ENCODE data around the gene KIAA0319L. TPM values are rescaled to one million over a fixed set of nuclear protein-coding genes. Genes with fewer than 3 reads are reported as not detected.

KIAA0319L gene
- total RNA-seq, 1 experiment from 2014 or later: 46.4 TPM

GRCh38 chr1:35580949-35581388, 23.8 kb upstream of the KIAA0319L start:
- H3K4me1 ChIP-seq (ENCODE audit: insufficient read depth, low read length): no peaks in the 10 kb centered on the region
- H4K5ac ChIP-seq (ENCODE audit: insufficient read length, low read depth, low read length): no peak overlapping the region
- H3K4me3 Mint-ChIP-seq: no peak overlapping the region
- no peak overlapping the region for H3T11ph ChIP-seq (ENCODE audit: low read length)
- no CpG with 5 or more reads among the region's 4 CpGs for WGBS (ENCODE audit: extremely low coverage, insufficient read length, low lambda C conversion rate)
- no peaks in the 10 kb centered on the region for H4K20me1 ChIP-seq (ENCODE audit: control insufficient read depth, insufficient read depth, insufficient read length)
- H3K9ac ChIP-seq (ENCODE audit: extremely low read depth, insufficient read length, low read length): no peak overlapping the region
- no peak overlapping the region for H2BK5ac ChIP-seq (ENCODE audit: insufficient read length, low read length)
- no peak overlapping the region for H3K14ac ChIP-seq (ENCODE audit: insufficient read depth, low read length)
- no peaks in the 10 kb centered on the region for H3K36me3 Mint-ChIP-seq (ENCODE audit: insufficient read depth in 1 of 3, low read depth in 3 of 3)
- no peaks in the 10 kb centered on the region for H3K79me1 ChIP-seq (ENCODE audit: insufficient read depth, low read depth, low read length, poor library complexity, severe bottlenecking)
- no peak overlapping the region for H2BK12ac ChIP-seq (ENCODE audit: insufficient read length, low read depth, low read length)
- no peak for TF ChIP-seq CTCF (conservative IDR thresholded peaks at IDR 0.05)
- no peak overlapping the region for H3K27ac ChIP-seq (ENCODE audit: insufficient read length, low read depth, low read length)
- no peak overlapping the region for H3K23ac ChIP-seq (ENCODE audit: insufficient read length, low read depth, low read length)
- no peak overlapping the region for H2BK120ac ChIP-seq (ENCODE audit: low read depth, low read length, poor library complexity, severe bottlenecking)
- no peak overlapping the region for H2BK20ac ChIP-seq (ENCODE audit: low read depth, low read length, poor library complexity, severe bottlenecking)
- H3K27me3 Mint-ChIP-seq (ENCODE audit: low read depth): peaks cover 42% of the 10 kb centered on the region
- no peak overlapping the region for H4K91ac ChIP-seq (ENCODE audit: insufficient read length, low read depth, low read length)
- H2AFZ ChIP-seq (ENCODE audit: low read length): no peak overlapping the region
- no peak overlapping the region for H2BK15ac ChIP-seq (ENCODE audit: low read depth, low read length)
- peaks cover 17 to 18% of the 10 kb centered on the region in 2 experiments for H3K4me1 Mint-ChIP-seq
- H3K4me2 ChIP-seq (ENCODE audit: insufficient read depth, insufficient read length, low read length): no peak overlapping the region
- H2AK5ac ChIP-seq (ENCODE audit: insufficient read length, low read length): no peak overlapping the region
- no peaks in the 10 kb centered on the region for H3K79me2 ChIP-seq (ENCODE audit: insufficient read depth, low read length)
- H3K23me2 ChIP-seq (ENCODE audit: insufficient read length, low read depth, low read length, poor library complexity, severe bottlenecking): peaks cover 10% of the 10 kb centered on the region
- no peaks in the 10 kb centered on the region for H3K9me3 ChIP-seq (ENCODE audit: control insufficient read depth, low read depth, low read length)
- H3K27me3 ChIP-seq (ENCODE audit: insufficient read depth, low read length): peaks cover 22% of the 10 kb centered on the region
- no peak overlapping the region for H4K8ac ChIP-seq (replicated peaks; ENCODE audit: insufficient read length, low read depth, low read length)
- no peak overlapping the region for H3K18ac ChIP-seq (ENCODE audit: insufficient read length, low read depth, low read length)
- no peak for DNase-seq
- no peak overlapping the region for H3K4ac ChIP-seq (ENCODE audit: low read depth, low read length)
- no peak overlapping the region for H3K27ac Mint-ChIP-seq
- no peak overlapping the region for H3K56ac ChIP-seq (ENCODE audit: insufficient read length, low read depth, low read length)
- no peaks in the 10 kb centered on the region for H3K9me3 Mint-ChIP-seq

Data from H9 (cell line).